Loucy (cell line): ENCODE measurements around the gene ATN1.

Source experiments
- CTCF ChIP-seq: fragments of 200-600 bp; sonication (generic); conservative IDR thresholded peaks from 2 replicates; pipeline ENCODE4 v1.5.1; 2014; ENCODE audit warnings: mild to moderate bottlenecking, antibody characterized with exemption, low read length
- EZH2phosphoT487 ChIP-seq: fragments of 200-600 bp; IDR thresholded peaks from 2 replicates; pipeline ENCODE4 v1.6.1; 2018; ENCODE audit warnings: antibody characterized with exemption, mild to moderate bottlenecking, moderate library complexity, borderline replicate concordance

GRCh38 chr12:6928703-6929407, 1.1 kb downstream of the ATN1 start:
- TF ChIP-seq CTCF (no peak), EZH2phosphoT487 (no peak)
